ENCODE data around the gene PRR7.

- no peak for TF ChIP-seq POLR2A (IDR thresholded peaks at IDR 0.05; ENCODE audit: low read length)
- TF ChIP-seq GATA1 (IDR thresholded peaks at IDR 0.05; ENCODE audit: low read depth, low read length): no peak
These were observed 41.4 kb downstream of the PRR7 start for GRCh38 chr5:177487975-177488374.

Data from erythroblast (primary cell).